HepG2 (cell line): Measurements from ENCODE around the gene TET2. TPM values are rescaled to one million over a fixed set of nuclear protein-coding genes. Genes with fewer than 3 reads are reported as not detected.

Experiments used
- ATAC-seq: fragments of 200-7000 bp; cut with Tn5 transposase; 3 replicates; pipeline ENCODE4 v1.9.1; 2020; ENCODE audit warnings: mild to moderate bottlenecking, moderate library complexity
- BruUV-seq: library from RNA; stranded (reverse); fragments of 400-500 nt; replicated peaks from 2 replicates; lab custom pipeline; 2021; lab: Mats Ljungman, UMichigan
- CTCF ChIA-PET: fragments of 300-600 bp; formaldehyde crosslinking; extraction: SDS; loops from one replicate; lab custom pipeline; 2021; ENCODE audit warnings: low total read pairs, inconsistent platforms, low intra/inter-chr PET ratio; lab: Yijun Ruan, JAX
- POLR2A ChIA-PET: fragments of 350-600 bp; sonication (Branson Sonifier 250); formaldehyde crosslinking; loops from one replicate; lab custom pipeline; 2020; ENCODE audit warnings: antibody characterized with exemption, inconsistent platforms; lab: Yijun Ruan, JAX
- DNase-seq: peaks from one replicate; pipeline ENCODE4 v3.0.0-alpha.2; 2015; ENCODE audit warnings: low spot score
- FAIRE-seq: peaks from 3 replicates; lab custom pipeline; 2011; peaks lifted over from hg19 to GRCh38; lab: Jason Lieb, UNC
- H2AFZ ChIP-seq: one replicate; pipeline ENCODE4 v1.6.1; 2011; ENCODE audit warnings: low read length, inconsistent platforms
- H3K27ac ChIP-seq: fragments of 300-600 bp; 3 replicates; pipeline ENCODE4 v1.8.0; 2011; ENCODE audit warnings: mixed run types, mild to moderate bottlenecking, mixed read lengths, low read length, inconsistent platforms; ENCODE audit not compliant: insufficient read depth; ENCODE audit errors: extremely low read length
- H3K27me3 ChIP-seq, 2 experiments: fragments of 200-600 bp in 1 of 2; 2 replicates in 1 of 2; 3 replicates in 1 of 2; pipeline versions ENCODE4 v1.6.0 to v1.8.0; 2011; ENCODE audit warnings: low read length in 2 of 2, mild to moderate bottlenecking in 2 of 2, moderate library complexity in 2 of 2, inconsistent platforms in 1 of 2; ENCODE audit not compliant: insufficient read depth in 2 of 2, control insufficient read depth in 1 of 2
- H3K36me3 ChIP-seq, 2 experiments: fragments of 200-600 bp in 1 of 2; replicated peaks in 1 of 2; 2 replicates in 1 of 2; 3 replicates in 1 of 2; pipeline versions ENCODE4 v1.5.1 to v1.8.0; 2011; ENCODE audit warnings: low read length in 2 of 2, inconsistent platforms in 1 of 2; ENCODE audit not compliant: insufficient read depth in 2 of 2, control insufficient read depth in 1 of 2
- H3K4me1 ChIP-seq: 2 replicates; pipeline ENCODE4 v1.5.1; 2012; ENCODE audit warnings: low read length, inconsistent platforms; ENCODE audit not compliant: insufficient read depth
- H3K4me2 ChIP-seq: 2 replicates; pipeline ENCODE4 v1.6.0; 2011; ENCODE audit warnings: low read depth, low read length, inconsistent platforms
- H3K4me3 ChIP-seq, 3 experiments: fragments of 200-600 bp in 1 of 3; sonication (generic), shearing (Covaris generic) in 1 of 3; replicated peaks in 1 of 3; 2 replicates each; pipeline ENCODE4 v1.5.1; 2011 to 2016; ENCODE audit warnings: low read length in 3 of 3, inconsistent platforms in 2 of 3, low read depth in 2 of 3, mild to moderate bottlenecking in 2 of 3, control low read depth in 1 of 3, mixed read lengths in 1 of 3; ENCODE audit not compliant: insufficient read depth in 1 of 3
- H3K79me2 ChIP-seq: one replicate; pipeline ENCODE4 v1.6.1; 2011; ENCODE audit warnings: low read length, inconsistent platforms; ENCODE audit not compliant: insufficient read depth
- H3K9ac ChIP-seq: 2 replicates; pipeline ENCODE4 v1.6.0; 2011; ENCODE audit warnings: mild to moderate bottlenecking, low read depth, low read length, inconsistent platforms; ENCODE audit not compliant: insufficient read depth
- H3K9me3 ChIP-seq: 2 replicates; pipeline ENCODE4 v1.5.1; 2012; ENCODE audit warnings: mild to moderate bottlenecking, low read length
- H4K20me1 ChIP-seq: 2 replicates; pipeline ENCODE4 v1.6.0; 2011; ENCODE audit warnings: inconsistent platforms, mild to moderate bottlenecking, low read length, moderate library complexity; ENCODE audit not compliant: insufficient read depth
- DNMT3B ChIP-seq: conservative IDR thresholded peaks from 2 replicates; pipeline ENCODE4 v1.6.1; 2016; ENCODE audit warnings: missing biosample characterization, control low read depth
- HMG20A ChIP-seq: IDR thresholded peaks from 2 replicates; pipeline ENCODE4 v1.6.1; 2016; ENCODE audit warnings: borderline replicate concordance
- TFE3 ChIP-seq: IDR thresholded peaks from 2 replicates; pipeline ENCODE4 v1.6.1; 2016
- THAP11 ChIP-seq: IDR thresholded peaks from 2 replicates; pipeline ENCODE4 v1.6.1; 2016; ENCODE audit warnings: missing biosample characterization, missing genetic modification reagents
- ZNF280B ChIP-seq: sonication (generic); formaldehyde crosslinking; IDR thresholded peaks from 2 replicates; pipeline ENCODE4 v1.5.0; 2020; ENCODE audit warnings: missing genetic modification reagents, mild to moderate bottlenecking, borderline replicate concordance
- ZNF614 ChIP-seq: IDR thresholded peaks from 2 replicates; pipeline ENCODE4 v1.6.1; 2018; ENCODE audit warnings: missing biosample characterization, missing genetic modification reagents, inconsistent platforms, borderline replicate concordance
- WGBS: methylation state at CpG from one replicate; pipeline ENCODE4 v1.1.6; 2017; ENCODE audit warnings: low lambda C conversion rate; 5-methylcytosine and 5-hydroxymethylcytosine counted together
- in situ Hi-C: cut with HindIII; loops from 2 replicates; pipeline ENCODE4 v1.10.0; 2017; ENCODE audit warnings: low pct_unique_long_range_greater_than_20kb; ENCODE audit not compliant: extremely low pct_ligation_motif_present
- intact Hi-C: fragments of 100-400 bp; cut with micrococcal nuclease; formaldehyde crosslinking; loops from one replicate; pipeline ENCODE4 v1.10.0; 2022; ENCODE audit not compliant: unreplicated experiment
- polyA plus RNA-seq, 8 experiments: library from polyadenylated mRNA; depleted of rRNA in 3 of 8; stranded (reverse) in 7 of 8; unstranded in 1 of 8; fragments of >200 nt; fragmentation: Illumina TruSeq in 4 of 8; extraction: Trizol in 4 of 8; gene quantifications; 2 replicates each; pipeline versions ENCODE4 v1.2.1 to v1.2.3, GENCODE V29; 2011 to 2016; ENCODE audit warnings: low read depth in 4 of 8, missing spikeins in 1 of 8, mixed read lengths in 1 of 8; ENCODE audit not compliant: insufficient read depth in 1 of 8
- total RNA-seq, 5 experiments: library from RNA; depleted of rRNA; stranded (reverse); fragments of >200 nt; fragmentation: Illumina TruSeq; extraction: Trizol; gene quantifications; 2 replicates each; pipeline ENCODE4 v1.2.3, GENCODE V29; 2016; ENCODE audit warnings: low read depth in 1 of 5
- TF ChIP-seq, protein P1 (sequence below): sonication (generic); formaldehyde crosslinking; IDR thresholded peaks from 2 replicates; pipeline ENCODE4 v1.4.0; 2020; ENCODE audit warnings: missing genetic modification reagents

Gene TET2
- total and polyA plus RNA-seq, 2 of the 13 experiments (the other 11 are each of a cell fraction or from before 2014, with no cell fraction given) = 4.7 to 4.8 TPM

DNA sequence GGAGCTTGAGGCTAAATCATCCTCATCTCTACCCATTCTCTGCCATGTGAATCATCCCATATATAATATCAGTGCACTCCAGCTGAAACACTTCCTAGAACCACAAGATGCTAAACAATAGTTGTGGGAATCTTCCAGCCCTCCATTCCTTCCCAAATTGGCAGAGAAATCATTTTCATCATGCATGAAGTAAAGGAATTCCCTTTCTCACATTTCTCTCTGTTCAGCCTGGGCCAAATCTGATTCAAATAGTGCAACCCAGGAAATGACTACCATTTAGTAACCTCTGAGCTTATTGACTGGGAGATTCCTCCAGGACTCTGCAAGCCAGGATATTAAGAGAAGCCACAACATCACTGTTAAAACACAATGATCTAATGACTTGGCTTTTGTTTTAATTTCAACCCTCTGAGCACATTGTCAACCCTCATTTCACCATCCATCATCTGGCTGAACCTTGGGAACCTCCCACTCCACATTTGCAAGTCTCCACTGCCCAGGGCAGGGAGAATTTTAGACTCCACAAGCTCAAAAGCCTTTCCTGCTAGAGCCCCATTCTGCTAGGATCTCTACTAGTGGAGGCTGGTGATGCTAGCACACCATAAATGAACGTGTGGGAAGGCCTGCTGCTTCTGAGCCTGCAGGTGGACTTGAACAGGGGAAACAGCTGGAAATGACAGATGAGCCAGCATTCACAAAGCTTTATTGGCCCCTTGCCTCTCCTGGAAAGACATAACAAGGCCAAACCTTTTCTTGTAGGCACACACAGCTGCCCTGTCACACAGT, 133.9 kb downstream of the TET2 start (continued):
- TF ChIP-seq, protein P1, sequence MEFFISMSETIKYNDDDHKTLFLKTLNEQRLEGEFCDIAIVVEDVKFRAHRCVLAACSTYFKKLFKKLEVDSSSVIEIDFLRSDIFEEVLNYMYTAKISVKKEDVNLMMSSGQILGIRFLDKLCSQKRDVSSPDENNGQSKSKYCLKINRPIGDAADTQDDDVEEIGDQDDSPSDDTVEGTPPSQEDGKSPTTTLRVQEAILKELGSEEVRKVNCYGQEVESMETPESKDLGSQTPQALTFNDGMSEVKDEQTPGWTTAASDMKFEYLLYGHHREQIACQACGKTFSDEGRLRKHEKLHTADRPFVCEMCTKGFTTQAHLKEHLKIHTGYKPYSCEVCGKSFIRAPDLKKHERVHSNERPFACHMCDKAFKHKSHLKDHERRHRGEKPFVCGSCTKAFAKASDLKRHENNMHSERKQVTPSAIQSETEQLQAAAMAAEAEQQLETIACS (CRISPR knock-in tag) = no peak

DNA sequence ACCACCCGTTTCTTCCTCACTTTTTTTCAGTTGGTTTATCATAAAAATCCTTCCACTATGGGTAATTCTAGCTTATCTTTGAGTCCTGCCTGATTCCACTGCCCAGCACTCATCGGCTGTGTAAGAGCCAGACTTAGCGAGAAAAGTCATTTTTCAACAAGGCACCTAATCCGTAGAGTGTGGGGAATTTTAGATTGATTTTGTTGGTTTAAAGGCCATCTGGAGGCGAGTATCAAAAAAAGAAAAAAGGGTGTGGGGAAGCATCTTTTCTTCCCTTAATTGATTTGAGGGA, 134.4 kb downstream of the TET2 start:
- BruUV-seq = no TSS peak

More for the DNA sequence above, 134.4 kb downstream of the TET2 start:
- DNase-seq (no peak), FAIRE-seq (no peak), ATAC-seq (no peak)
- no peak overlapping the region for H2AFZ ChIP-seq
- no peaks in the 10 kb centered on the region for H3K4me1 ChIP-seq
- no peaks in the 10 kb centered on the region for H3K27me3 ChIP-seq
- no peak for TF ChIP-seq THAP11
- no peak for TF ChIP-seq HMG20A
- TF ChIP-seq ZNF280B (CRISPR knock-in tag) = no peak
- no peak for TF ChIP-seq ZNF614 (CRISPR knock-in tag)
- TF ChIP-seq DNMT3B (CRISPR knock-in tag) = no peak
- TF ChIP-seq TFE3 (CRISPR knock-in tag) = no peak
- peaks cover 1 to 3% of the 10 kb centered on the region in 2 experiments; a peak in 2 of 5 replicates for H3K36me3 ChIP-seq
- H3K4me2 ChIP-seq = no peak overlapping the region
- H3K9ac ChIP-seq = no peak overlapping the region
- no peaks in the 10 kb centered on the region for H3K79me2 ChIP-seq
- no peak overlapping the region for H3K4me3 ChIP-seq
- POLR2A ChIA-PET = no interaction called here
- intact Hi-C loops (no loop called here), in situ Hi-C loops (no loop called here)
- H4K20me1 ChIP-seq = no peaks in the 10 kb centered on the region
- H3K9me3 ChIP-seq = no peaks in the 10 kb centered on the region
- CTCF ChIA-PET = no interaction called here
- no peak overlapping the region for H3K27ac ChIP-seq
- 73% methylated on average over 5 of the region's 5 CpGs for WGBS
